Mucosa of descending colon (tissue), 3 donors: ENCODE results near the gene AKT1S1. TPM values are rescaled to one million over a fixed set of nuclear protein-coding genes. Genes with fewer than 3 reads are reported as not detected.

Experiments used
- ATAC-seq: fragments of 200-7000 bp; cut with Tn5 transposase; one replicate; pipeline ENCODE4 v1.9.1; 2020; ENCODE audit warnings: mild to moderate bottlenecking, moderate library complexity
- DNase-seq, 3 donors: peaks; one replicate each; pipeline ENCODE4 v3.0.0-alpha.2; 2020
- H3K36me3 ChIP-seq: fragments of 200-600 bp; one replicate; pipeline ENCODE4 v1.8.0; 2021; ENCODE audit warnings: low read depth, mild to moderate bottlenecking
- H3K4me1 ChIP-seq: fragments of 200-600 bp; one replicate; pipeline ENCODE4 v1.8.0; 2021; ENCODE audit warnings: low read depth, mild to moderate bottlenecking
- H3K4me3 ChIP-seq: fragments of 200-600 bp; one replicate; pipeline ENCODE4 v1.8.0; 2021; ENCODE audit warnings: mild to moderate bottlenecking
- H3K9me3 ChIP-seq: fragments of 200-600 bp; one replicate; pipeline ENCODE4 v1.8.0; 2021; ENCODE audit warnings: mild to moderate bottlenecking
- intact Hi-C, 2 donors: fragments of 100-400 bp; cut with DNase I in 1 of 2; cut with micrococcal nuclease in 1 of 2; formaldehyde crosslinking; loops; one replicate each; pipeline versions ENCODE4 v1.11.0 to v1.11.1; 2022; cut with DNase I, micrococcal nuclease
- total RNA-seq, 3 donors: library from RNA; stranded (reverse); fragmentation: NEBNext Ultra II Directional in 2 of 3; extraction: Animal tissue kit (Norgen Biotek cat#: 25700) in 2 of 3; gene quantifications; one replicate each; pipeline versions ENCODE4 v1.2.1 to v1.2.4, GENCODE V29; 2021 to 2023
- TF ChIP-seq, protein P1 (sequence below): fragments of 200-600 bp; IDR thresholded peaks from one replicate; pipeline ENCODE4 v1.8.0; 2022; ENCODE audit warnings: antibody characterized with exemption, mild to moderate bottlenecking
- donor health status: DM: no; HTN: no; CAD: no; lungs with moderate emphysema.
- donor health status: DM: no; HTN: no; CAD: no.
- donor health status: DM: no; HTN: yes; CAD: no.

AKT1S1 gene
- total RNA-seq, 3 donors from 2014 or later = 38.8 to 44.0 (median 42.3) TPM

DNA sequence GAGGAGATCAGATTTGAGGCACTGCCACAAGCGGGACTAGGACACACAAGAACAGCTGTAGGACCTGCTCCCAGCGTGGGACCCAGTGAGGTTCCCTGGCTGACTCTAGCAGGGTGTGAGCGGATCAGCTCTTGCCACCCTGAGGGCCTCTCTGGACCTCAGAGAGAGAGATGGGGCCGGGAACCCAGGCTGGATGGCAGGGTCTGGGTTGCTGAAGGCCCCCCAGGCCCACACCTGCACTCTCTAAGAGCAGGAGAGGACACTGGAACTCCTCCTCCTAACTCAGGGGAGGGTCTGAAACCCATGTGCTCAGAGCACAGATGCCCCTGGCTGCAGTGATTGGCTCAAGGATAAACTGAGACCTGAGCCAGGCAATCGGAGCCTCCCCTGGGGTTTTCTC is 33.0 kb upstream of the AKT1S1 start:
- Histone ChIP-seq H3K4me1 (no peaks in the 10 kb centered on the region), H3K4me3 (no peak overlapping the region), H3K9me3 (no peaks in the 10 kb centered on the region), H3K36me3 (no peaks in the 10 kb centered on the region)
- intact Hi-C loops = no loop called here
- no peak for DNase-seq
- ATAC-seq = no peak
- TF ChIP-seq, protein P1, sequence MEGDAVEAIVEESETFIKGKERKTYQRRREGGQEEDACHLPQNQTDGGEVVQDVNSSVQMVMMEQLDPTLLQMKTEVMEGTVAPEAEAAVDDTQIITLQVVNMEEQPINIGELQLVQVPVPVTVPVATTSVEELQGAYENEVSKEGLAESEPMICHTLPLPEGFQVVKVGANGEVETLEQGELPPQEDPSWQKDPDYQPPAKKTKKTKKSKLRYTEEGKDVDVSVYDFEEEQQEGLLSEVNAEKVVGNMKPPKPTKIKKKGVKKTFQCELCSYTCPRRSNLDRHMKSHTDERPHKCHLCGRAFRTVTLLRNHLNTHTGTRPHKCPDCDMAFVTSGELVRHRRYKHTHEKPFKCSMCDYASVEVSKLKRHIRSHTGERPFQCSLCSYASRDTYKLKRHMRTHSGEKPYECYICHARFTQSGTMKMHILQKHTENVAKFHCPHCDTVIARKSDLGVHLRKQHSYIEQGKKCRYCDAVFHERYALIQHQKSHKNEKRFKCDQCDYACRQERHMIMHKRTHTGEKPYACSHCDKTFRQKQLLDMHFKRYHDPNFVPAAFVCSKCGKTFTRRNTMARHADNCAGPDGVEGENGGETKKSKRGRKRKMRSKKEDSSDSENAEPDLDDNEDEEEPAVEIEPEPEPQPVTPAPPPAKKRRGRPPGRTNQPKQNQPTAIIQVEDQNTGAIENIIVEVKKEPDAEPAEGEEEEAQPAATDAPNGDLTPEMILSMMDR = no peak

GRCh38 chr19:49908480-49909420 is 31.6 kb upstream of the AKT1S1 start:
- H3K4me3 ChIP-seq = no peak overlapping the region
- H3K9me3 ChIP-seq = no peaks in the 10 kb centered on the region
- no peaks in the 10 kb centered on the region for H3K36me3 ChIP-seq
- DNase-seq = no peak
- TF ChIP-seq, protein P1 = no peak
- no peak for ATAC-seq
- intact Hi-C loops = no loop called here
- H3K4me1 ChIP-seq = no peaks in the 10 kb centered on the region

GRCh38 chr19:49907745-49908446 is 30.7 kb upstream of the AKT1S1 start:
- intact Hi-C loops = no loop called here
- DNase-seq = no peak
- no peak overlapping the region for H3K4me3 ChIP-seq
- no peaks in the 10 kb centered on the region for H3K36me3 ChIP-seq
- no peaks in the 10 kb centered on the region for H3K9me3 ChIP-seq
- ATAC-seq = peak; percentile 23
- no peaks in the 10 kb centered on the region for H3K4me1 ChIP-seq
- TF ChIP-seq, protein P1 = no peak

DNA sequence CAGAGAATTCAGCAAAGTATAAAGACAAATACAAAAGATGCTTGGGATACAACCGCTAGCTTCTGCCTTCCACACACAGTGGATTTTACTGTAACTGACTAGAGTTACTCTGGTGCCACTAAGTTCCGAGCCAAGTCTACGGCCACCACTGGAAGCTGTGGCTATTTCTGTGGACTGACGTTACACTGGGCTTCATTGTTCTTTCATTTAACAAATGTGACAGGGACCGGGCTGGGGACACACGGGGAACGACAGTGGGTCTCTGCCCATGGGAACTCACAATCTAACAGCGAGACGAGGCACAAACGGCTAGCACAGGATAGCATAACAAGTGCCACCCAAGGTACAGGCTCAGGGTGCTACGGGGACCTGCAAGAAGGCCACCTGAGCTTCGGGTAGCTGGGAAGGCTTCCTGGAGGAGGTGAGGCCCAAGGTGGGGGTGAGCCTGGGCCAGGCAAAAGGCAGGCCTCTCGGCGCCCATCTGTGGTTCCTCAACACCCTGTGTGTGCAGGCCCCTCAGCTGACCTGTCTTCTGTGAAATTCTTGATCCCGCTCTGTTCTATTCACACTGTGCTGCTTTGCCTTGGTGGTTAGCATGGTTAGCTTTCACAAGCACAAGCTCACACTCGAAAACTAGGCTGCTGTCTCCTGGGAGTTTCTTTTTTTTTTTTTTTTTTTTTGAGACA is 29.9 kb upstream of the AKT1S1 start:
- Histone ChIP-seq H3K9me3 (no peaks in the 10 kb centered on the region), H3K4me3 (no peak overlapping the region), H3K4me1 (no peaks in the 10 kb centered on the region), H3K36me3 (no peaks in the 10 kb centered on the region)
- ATAC-seq = no peak
- TF ChIP-seq, protein P1 = no peak
- no peak for DNase-seq
- intact Hi-C loops = no loop called here

DNA sequence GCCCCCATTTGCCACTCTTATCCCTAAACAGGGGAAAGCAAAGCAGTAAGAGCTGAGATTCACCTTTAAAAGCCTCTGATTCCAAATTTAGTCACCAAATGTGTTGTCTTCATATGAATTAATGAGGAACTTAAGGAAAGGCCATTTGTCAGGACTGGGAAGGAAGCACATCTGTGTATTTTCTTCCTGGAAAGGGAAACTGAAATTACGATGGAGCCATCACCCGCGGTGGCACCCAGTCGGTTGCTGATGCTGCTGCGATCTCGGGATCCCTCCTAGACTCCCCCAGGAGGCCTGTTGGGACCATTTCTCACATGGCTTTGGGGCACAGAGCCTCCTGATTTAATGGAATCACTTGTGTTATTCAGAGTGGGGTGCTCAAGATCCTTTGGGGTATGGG is 27.0 kb upstream of the AKT1S1 start:
- Histone ChIP-seq H3K4me3 (no peak overlapping the region), H3K4me1 (no peaks in the 10 kb centered on the region), H3K9me3 (no peaks in the 10 kb centered on the region), H3K36me3 (no peaks in the 10 kb centered on the region)
- ATAC-seq (no peak), DNase-seq (no peak)
- TF ChIP-seq, protein P1 = no peak
- intact Hi-C loops = no loop called here
